Activated B cell treated with CpG ODN at 0.5 μM for 24 hours (primary cell): ENCODE results near the gene TMEM120B. TPM values are rescaled to one million over a fixed set of nuclear protein-coding genes. Genes with fewer than 3 reads are reported as not detected.

Source experiments
- ATAC-seq: fragments of 200-7000 bp; cut with Tn5 transposase; one replicate; pipeline ENCODE4 v1.10.0; 2021; ENCODE audit warnings: low read depth, mild to moderate bottlenecking, moderate library complexity
- CTCF ChIA-PET: fragments of 350-600 bp; sonication (Branson Sonifier 250); formaldehyde crosslinking; loops from one replicate; lab custom pipeline; 2021; ENCODE audit warnings: antibody characterized with exemption; lab: Charles Lee
- POLR2A ChIA-PET: fragments of 350-600 bp; sonication (Branson Sonifier 250); formaldehyde crosslinking; loops from one replicate; lab custom pipeline; 2021; ENCODE audit warnings: antibody characterized with exemption; lab: Charles Lee
- DNase-seq: peaks from one replicate; pipeline ENCODE4 v3.0.0; 2022
- H3K27ac Mint-ChIP-seq: one replicate; pipeline ENCODE4 v1.8.0; 2020; ENCODE audit warnings: mixed read lengths
- H3K27me3 Mint-ChIP-seq: one replicate; pipeline ENCODE4 v1.8.0; 2021; ENCODE audit warnings: mixed read lengths
- H3K36me3 Mint-ChIP-seq: one replicate; pipeline ENCODE4 v1.8.0; 2021; ENCODE audit warnings: low read depth, mixed read lengths
- H3K4me1 Mint-ChIP-seq: one replicate; pipeline ENCODE4 v1.8.0; 2021; ENCODE audit warnings: mixed read lengths
- H3K4me3 Mint-ChIP-seq: one replicate; pipeline ENCODE4 v1.8.0; 2020; ENCODE audit warnings: mild to moderate bottlenecking, mixed read lengths
- H3K9me3 Mint-ChIP-seq: one replicate; pipeline ENCODE4 v1.8.0; 2020; ENCODE audit warnings: mixed read lengths
- intact Hi-C: fragments of 100-400 bp; cut with micrococcal nuclease; formaldehyde crosslinking; loops from one replicate; pipeline ENCODE4 v1.15.1; 2024
- total RNA-seq: library from RNA; stranded (reverse); gene quantifications from 2 replicates; pipeline ENCODE4 v1.2.3, GENCODE V29; 2022
- TF ChIP-seq, protein P1 (sequence below): fragments of 200-600 bp; IDR thresholded peaks from one replicate; pipeline ENCODE4 v1.8.0; 2022; ENCODE audit warnings: antibody characterized with exemption, mild to moderate bottlenecking

Gene TMEM120B
- total RNA-seq, 1 donor from 2014 or later = 8.3 TPM

DNA sequence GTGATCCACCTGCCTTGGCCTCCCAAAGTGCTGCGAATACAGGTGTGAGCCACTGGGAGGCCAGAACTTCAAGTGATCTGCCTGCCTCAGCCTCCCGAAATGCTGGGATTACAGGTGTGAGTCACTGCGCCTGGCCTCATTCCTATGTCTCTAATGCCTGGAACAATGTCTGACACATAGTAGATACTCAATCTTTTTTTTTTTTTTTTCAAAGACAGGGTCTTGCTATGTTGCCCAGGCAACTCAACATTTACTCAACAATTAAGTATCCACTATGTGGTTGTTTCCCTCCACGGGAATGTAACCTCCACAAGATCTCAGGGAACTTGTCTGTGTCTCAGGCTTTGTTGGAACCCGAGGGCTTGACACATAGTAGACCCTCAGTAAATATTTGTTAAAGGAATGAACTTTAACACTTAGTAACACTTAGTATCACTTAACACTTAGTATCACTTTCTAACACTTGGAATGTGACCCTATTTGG, 3.0 kb upstream of the TMEM120B start:
- intact Hi-C loops = no loop called here
- Mint-ChIP-seq H3K4me3 (no peak overlapping the region), H3K27me3 (no peaks in the 10 kb centered on the region), H3K36me3 (peaks cover 5% of the 10 kb centered on the region), H3K9me3 (peaks cover 2% of the 10 kb centered on the region), H3K27ac (no peak overlapping the region), H3K4me1 (peaks cover 32% of the 10 kb centered on the region)
- DNase-seq = no peak
- CTCF ChIA-PET = interaction anchor here (1.2 kb wide), 1 partner anchor 85 kb away, joined by 5 read pairs; the partner anchor contains the start of gene RHOF
- ATAC-seq = no peak
- POLR2A ChIA-PET = no interaction called here
- TF ChIP-seq, protein P1, sequence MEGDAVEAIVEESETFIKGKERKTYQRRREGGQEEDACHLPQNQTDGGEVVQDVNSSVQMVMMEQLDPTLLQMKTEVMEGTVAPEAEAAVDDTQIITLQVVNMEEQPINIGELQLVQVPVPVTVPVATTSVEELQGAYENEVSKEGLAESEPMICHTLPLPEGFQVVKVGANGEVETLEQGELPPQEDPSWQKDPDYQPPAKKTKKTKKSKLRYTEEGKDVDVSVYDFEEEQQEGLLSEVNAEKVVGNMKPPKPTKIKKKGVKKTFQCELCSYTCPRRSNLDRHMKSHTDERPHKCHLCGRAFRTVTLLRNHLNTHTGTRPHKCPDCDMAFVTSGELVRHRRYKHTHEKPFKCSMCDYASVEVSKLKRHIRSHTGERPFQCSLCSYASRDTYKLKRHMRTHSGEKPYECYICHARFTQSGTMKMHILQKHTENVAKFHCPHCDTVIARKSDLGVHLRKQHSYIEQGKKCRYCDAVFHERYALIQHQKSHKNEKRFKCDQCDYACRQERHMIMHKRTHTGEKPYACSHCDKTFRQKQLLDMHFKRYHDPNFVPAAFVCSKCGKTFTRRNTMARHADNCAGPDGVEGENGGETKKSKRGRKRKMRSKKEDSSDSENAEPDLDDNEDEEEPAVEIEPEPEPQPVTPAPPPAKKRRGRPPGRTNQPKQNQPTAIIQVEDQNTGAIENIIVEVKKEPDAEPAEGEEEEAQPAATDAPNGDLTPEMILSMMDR = no peak

DNA sequence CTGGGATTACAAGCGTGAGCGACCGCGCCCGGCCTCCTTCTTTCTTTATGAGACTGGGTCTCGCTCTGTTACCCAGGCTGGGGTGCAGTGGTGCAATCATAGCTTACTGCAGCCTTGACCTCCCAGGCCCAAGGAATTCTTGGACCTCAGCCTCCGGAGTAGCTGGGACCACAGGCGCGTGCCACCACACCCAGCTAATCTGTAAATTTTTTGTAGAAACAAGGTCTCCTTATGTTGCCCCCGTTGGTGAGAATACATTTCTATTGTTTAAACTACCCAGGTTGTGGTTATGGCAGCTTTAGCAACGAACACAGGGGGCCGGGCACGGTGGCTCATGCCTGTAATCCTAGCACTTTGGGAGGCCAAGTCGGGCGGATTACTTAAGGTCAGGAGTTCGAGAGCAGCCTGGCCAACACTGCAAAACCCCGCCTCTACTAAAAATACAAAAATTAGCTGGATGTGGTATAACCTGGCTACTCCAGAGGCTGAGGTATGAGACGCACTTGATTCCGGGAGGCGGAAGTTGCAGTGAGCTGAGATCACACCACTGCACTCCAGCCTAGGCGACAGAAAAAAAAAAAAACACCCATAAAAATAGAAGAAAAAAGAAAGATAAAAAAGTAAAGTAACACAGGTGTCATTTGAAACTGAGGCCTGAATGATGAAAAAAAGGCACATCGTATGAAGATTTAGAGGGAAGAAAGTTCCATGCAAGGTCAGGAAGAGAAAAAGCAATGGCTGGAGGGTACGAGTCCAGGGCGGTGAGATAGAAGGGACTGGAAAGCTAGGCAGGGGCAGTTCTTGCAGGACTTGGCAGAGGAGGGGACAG, 977 bp upstream of the TMEM120B start:
- Mint-ChIP-seq H3K36me3 (peaks cover 7% of the 10 kb centered on the region), H3K4me3 (peak overlapping the region; percentile 97), H3K9me3 (no peaks in the 10 kb centered on the region), H3K27ac (peak overlapping the region; percentile 90), H3K4me1 (peaks cover 32% of the 10 kb centered on the region), H3K27me3 (no peaks in the 10 kb centered on the region)
- ATAC-seq (no peak), DNase-seq (no peak)
- TF ChIP-seq, protein P1 = no peak
- intact Hi-C loops = loop anchor here (1.0 kb wide), 5 partner anchors 24 to 177 kb away; partner anchors contain the start of gene PSMD9
- CTCF ChIA-PET = interaction anchor here (1.4 to 2.2 kb wide), 3 partner anchors 11 to 83 kb away, joined by 3 to 21 read pairs (median 5); partner anchors contain the start of gene RHOF
- POLR2A ChIA-PET = interaction anchor here (0.6 to 2.0 kb wide), 11 partner anchors 24 to 242 kb away, joined by 4 to 12 read pairs (median 6); partner anchors contain the start of genes PSMD9 and RHOF

DNA sequence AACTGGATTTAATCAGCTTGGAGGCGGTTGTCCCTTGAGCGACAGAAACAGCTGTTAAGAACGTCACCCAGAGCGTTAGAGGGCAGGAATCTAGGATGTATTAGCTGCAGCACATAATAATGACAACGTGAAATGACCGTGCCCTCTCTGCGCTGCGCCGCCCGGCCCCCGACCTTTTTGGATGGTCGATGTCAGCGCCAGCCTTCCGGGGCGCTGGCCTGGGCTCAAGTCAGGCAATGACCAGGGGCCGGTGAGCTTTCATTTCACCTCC, 427 bp upstream of the TMEM120B start:
- H3K4me3 Mint-ChIP-seq = peak overlapping the region; percentile 97
- H3K27ac Mint-ChIP-seq = peak overlapping the region; percentile 90
- intact Hi-C loops = loop anchor here (1.0 kb wide), 5 partner anchors 25 to 176 kb away; partner anchors contain the start of gene PSMD9
- H3K27me3 Mint-ChIP-seq = no peaks in the 10 kb centered on the region
- no peaks in the 10 kb centered on the region for H3K9me3 Mint-ChIP-seq
- H3K36me3 Mint-ChIP-seq = peaks cover 7% of the 10 kb centered on the region
- peaks cover 32% of the 10 kb centered on the region for H3K4me1 Mint-ChIP-seq
- CTCF ChIA-PET = interaction anchor here (1.4 to 2.2 kb wide), 3 partner anchors 11 to 82 kb away, joined by 3 to 21 read pairs (median 5); partner anchors contain the start of gene RHOF
- DNase-seq (no peak), ATAC-seq (peak; percentile 19)
- POLR2A ChIA-PET = interaction anchor here (0.6 to 2.0 kb wide), 10 partner anchors 25 to 243 kb away, joined by 4 to 12 read pairs (median 6); partner anchors contain the start of genes PSMD9 and RHOF
- TF ChIP-seq, protein P1 = no peak

DNA sequence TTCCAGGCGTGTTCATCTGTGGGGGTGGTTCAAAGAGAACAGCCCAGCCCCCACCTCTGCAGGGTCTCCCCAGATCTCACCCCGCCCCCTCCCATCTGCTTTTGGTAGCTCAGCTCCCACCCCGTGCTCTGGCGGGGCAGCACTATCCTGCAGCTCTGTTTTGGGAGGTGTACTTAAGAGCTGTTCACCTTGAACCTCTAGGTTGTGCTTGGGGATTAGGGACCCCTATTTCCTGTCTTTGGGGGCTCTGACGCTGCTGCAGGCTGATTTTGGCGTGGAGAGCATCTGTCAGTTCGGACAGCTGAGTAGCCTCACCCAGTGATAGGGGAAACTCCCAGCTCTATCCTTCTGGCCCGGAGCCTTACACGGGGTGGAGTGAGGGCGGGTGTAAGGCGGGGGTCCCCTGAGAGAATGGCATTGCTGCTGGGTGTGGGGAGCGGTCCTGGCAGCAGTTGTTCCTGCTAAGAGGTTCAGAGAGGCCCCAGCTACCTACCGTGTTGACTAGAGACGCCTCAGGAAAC, 765 bp downstream of the TMEM120B start:
- H3K4me3 Mint-ChIP-seq = peak overlapping the region; percentile 97
- no peak for DNase-seq
- H3K27ac Mint-ChIP-seq = no peak overlapping the region
- TF ChIP-seq, protein P1 = no peak
- intact Hi-C loops = loop anchor here (1.0 kb wide), 1 partner anchor 60 kb away; no protein-coding TSS in a partner anchor
- no peak for ATAC-seq
- POLR2A ChIA-PET = interaction anchor here (0.6 to 2.0 kb wide), 10 partner anchors 26 to 513 kb away, joined by 3 to 12 read pairs (median 6); partner anchors contain the start of genes DIABLO, PSMD9 and RHOF
- CTCF ChIA-PET = interaction anchor here (2.0 to 2.2 kb wide), 2 partner anchors 10 to 81 kb away, joined by 5 to 21 read pairs; partner anchors contain the start of gene RHOF
- no peaks in the 10 kb centered on the region for H3K27me3 Mint-ChIP-seq
- H3K36me3 Mint-ChIP-seq = peaks cover 7% of the 10 kb centered on the region
- H3K4me1 Mint-ChIP-seq = peaks cover 31% of the 10 kb centered on the region
- no peaks in the 10 kb centered on the region for H3K9me3 Mint-ChIP-seq
